AG09319 (cell line): ENCODE results near the gene PSME3IP1.

Source experiments
- DNase-seq: peaks from one replicate; pipeline ENCODE4 v3.0.0-alpha.2; 2010; ENCODE audit warnings: low read depth; ENCODE audit errors: extremely low read depth
- TF ChIP-seq, protein P1 (sequence below): IDR thresholded peaks from 2 replicates; pipeline ENCODE4 v1.5.1; 2011; ENCODE audit warnings: low read depth, mild to moderate bottlenecking, inconsistent platforms, low read length, moderate library complexity

Gene PSME3IP1

DNA sequence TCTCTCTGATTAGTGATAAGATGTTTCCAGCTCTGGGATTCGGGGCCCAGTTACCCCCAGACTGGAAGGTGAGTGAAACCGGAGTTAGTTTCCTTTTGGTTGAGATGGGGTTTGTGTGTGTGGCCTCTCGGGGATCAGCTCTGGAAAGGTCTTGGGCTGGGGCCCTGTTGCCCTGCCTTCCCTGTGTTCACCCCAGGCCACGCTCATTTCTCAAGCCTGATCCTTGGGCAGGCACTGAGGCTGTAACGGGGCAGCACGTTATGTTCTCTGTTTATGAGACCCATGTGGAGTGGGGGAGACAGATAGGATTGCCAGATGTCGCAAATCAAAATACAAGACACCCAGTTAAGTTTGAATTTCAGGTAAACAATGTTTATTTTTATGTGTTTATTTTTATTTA lies 58.0 kb downstream of the PSME3IP1 start:
- TF ChIP-seq, protein P1, sequence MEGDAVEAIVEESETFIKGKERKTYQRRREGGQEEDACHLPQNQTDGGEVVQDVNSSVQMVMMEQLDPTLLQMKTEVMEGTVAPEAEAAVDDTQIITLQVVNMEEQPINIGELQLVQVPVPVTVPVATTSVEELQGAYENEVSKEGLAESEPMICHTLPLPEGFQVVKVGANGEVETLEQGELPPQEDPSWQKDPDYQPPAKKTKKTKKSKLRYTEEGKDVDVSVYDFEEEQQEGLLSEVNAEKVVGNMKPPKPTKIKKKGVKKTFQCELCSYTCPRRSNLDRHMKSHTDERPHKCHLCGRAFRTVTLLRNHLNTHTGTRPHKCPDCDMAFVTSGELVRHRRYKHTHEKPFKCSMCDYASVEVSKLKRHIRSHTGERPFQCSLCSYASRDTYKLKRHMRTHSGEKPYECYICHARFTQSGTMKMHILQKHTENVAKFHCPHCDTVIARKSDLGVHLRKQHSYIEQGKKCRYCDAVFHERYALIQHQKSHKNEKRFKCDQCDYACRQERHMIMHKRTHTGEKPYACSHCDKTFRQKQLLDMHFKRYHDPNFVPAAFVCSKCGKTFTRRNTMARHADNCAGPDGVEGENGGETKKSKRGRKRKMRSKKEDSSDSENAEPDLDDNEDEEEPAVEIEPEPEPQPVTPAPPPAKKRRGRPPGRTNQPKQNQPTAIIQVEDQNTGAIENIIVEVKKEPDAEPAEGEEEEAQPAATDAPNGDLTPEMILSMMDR: no peak
- DNase-seq: no peak

DNA sequence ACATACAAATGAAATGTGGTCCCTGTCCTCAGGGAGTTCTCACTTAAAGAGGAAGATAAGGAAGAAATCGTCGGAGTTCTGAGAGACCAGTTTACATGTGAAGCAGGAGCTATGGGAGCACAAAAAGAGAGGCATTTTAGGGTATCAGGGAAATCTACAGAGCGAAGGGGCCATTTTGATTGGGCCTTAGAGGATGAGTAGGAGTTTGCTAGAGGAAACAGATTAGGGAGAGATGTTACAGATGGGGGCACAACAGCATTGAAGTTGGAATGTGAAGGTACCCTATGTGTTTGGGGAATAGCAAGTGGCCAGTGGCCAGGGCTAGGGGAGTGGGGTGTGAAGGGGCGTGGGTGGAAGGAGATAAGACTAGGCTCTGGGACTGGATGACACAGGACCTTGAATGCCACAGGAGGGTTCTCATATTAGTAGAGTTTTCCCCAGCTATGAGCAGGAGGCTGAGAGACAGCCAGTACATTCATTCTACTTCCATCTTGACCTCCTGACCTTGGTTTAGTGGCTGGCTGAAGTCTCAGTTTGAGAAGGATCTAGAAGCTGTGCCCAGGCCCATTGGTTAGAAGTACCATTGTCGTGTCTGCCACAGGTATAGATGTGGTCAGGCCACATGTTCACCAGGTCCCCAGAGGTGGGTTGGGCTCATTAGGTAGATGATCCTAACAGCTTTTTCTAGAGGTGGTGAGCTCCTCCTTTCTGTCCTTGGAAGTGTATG lies 58.6 kb downstream of the PSME3IP1 start:
- DNase-seq: no peak
- TF ChIP-seq, protein P1: no peak

DNA sequence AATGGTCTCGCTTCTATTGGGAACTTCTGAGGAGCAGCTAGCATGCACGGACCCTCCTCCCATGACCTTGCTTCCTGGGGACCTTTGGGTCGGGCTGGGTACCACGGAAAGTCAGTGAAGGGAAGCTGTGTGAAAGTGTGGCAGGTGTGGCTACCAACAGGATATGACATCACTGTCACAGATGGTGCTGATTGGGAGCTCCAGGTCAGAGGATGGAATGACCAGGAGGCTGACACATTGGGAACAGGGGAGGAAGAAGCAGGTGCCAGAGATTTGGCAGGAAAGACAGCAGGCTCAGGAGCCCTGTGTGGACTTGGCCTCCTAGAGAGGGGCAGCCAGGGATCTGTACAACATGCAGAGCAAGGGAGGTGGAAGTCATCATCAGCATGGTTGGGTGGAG lies 59.4 kb downstream of the PSME3IP1 start:
- DNase-seq: no peak
- TF ChIP-seq, protein P1: no peak

DNA sequence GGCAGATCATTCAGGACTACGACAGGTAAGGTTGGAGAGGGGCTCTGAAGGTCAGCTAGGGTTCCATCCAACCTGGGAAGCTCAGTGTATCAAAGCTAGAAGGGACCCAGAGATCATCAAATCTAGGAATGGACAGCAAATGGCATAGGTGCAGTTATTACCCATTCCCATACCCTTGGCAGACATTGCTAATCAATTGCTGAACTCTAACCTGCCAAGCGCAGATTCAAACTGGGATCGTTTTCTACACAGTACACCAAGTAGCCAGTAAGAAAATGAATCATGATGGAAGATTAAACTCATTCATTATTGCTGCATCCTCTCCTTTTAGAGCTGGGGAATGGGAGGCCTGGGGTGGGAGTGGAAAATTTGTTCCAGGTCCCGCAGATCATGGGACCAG lies 59.9 kb downstream of the PSME3IP1 start:
- DNase-seq: no peak
- TF ChIP-seq, protein P1: no peak

DNA sequence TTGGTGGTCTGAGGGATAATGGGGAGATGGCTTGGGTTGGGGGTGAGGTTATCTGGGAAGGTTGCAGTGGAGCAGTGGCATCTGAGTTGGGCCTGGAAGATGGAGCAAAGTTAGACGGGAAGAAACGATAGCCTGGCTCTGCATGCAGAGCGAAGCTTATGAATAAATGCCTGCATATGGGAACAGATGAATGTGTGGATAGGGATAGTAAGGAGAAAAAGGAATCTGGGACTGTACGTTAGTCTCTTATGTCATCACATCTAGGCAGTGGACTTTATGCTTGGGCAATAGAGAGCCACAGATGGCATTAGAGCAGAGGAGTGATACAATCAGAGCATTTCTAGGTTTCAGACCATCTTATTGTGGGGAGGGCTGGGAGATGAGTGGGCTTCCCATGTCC lies 60.5 kb downstream of the PSME3IP1 start:
- DNase-seq: no peak
- TF ChIP-seq, protein P1: no peak

DNA sequence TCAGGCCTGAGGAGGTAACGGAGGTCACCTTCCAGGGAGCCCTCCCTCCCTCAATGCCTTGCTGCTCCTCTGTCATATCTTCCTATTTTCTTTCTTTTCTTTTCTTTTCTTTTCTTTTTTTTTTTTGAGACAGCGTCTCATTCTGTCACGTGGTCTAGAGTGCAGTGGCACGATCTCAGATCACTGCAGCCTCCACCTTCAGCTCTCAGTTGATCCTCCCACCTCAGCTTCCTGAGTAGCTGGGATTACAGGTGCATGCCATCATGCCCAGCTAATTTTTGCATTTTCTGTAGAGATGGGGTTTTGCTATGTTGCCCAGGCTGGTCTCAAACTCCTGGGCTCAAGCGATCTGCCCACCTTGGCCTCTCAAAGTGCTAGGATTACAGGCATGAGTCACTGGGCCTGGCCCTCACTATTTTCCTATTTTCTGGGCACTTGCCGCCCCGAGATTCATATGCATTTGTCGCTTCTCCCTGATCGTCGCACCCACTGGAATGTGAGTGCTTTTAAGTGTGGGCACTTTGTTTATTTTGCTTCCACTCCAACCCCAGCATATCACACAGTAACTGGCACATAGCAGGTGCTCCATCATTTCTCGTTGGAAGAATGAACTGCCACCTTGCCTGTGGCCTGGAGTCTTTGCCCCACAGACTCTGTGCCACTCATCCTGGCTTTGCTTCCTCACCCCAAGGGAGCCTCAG lies 61.7 kb downstream of the PSME3IP1 start:
- no peak for DNase-seq
- TF ChIP-seq, protein P1: no peak

DNA sequence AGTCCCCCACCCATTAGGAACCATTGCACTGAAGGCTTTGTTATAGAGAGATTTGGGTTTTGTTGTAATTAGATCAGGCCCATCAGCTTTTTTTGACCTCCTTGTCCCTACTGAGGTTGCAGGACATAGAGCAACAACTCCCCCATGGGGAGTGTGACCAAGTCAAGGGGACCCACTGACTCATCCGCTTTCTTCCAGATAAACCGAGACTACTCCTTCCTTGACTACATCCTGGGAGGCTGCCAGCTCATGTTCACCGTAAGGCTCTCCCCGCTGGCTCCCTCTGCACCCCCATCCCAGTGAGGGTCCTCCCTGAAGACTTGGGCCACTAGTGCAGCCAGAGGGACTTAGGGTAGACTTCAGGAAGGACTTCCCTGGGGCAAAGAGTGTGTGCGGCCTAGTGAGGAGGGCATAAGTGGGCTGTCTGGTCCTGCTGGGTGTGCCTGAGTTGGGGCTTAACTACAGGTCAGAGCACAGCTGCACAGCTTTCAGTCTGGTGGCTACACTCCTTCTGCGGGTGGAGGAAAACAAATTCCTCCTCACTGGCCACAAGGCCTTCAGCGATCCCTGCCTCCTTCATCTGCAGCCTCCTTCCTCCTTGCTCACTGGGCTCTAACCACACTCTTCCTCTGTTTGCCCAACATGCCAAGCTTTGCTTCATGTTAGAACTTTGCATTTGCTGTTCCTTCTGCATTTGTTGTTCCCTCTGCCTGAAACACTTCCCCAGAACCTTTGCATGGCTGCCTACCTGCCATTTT lies 62.4 kb downstream of the PSME3IP1 start:
- no peak for DNase-seq

More for the DNA sequence above, 62.4 kb downstream of the PSME3IP1 start:
- TF ChIP-seq, protein P1: no peak
